Amniotic epithelial cell (primary cell): Measurements from ENCODE around the gene RPS6KA1.
"Not testable (repeated sequence)": the region's sequence is repeated elsewhere in the genome, so short reads cannot be mapped to it uniquely, and the experiment has no call there.

Experiments
- DNase-seq: peaks from one replicate; pipeline ENCODE4 v3.0.0-alpha.2; 2010; ENCODE audit warnings: low read depth

RPS6KA1 gene

GRCh38 chr1:26602378-26602959, 72.9 kb downstream of the RPS6KA1 start:
- DNase-seq: peak; percentile 56

- DNase-seq: no peak
These were observed 74.3 kb downstream of the RPS6KA1 start for GRCh38 chr1:26603856-26604255.

- peak; percentile 74 for DNase-seq
These were observed 77.6 kb downstream of the RPS6KA1 start for GRCh38 chr1:26607186-26607585.

- no peak for DNase-seq
These were observed 79.3 kb downstream of the RPS6KA1 start for GRCh38 chr1:26608895-26609294.

- no peak for DNase-seq
These were observed 81.2 kb downstream of the RPS6KA1 start for GRCh38 chr1:26610781-26611180.

- not testable (repeated sequence) for DNase-seq
These were observed 83.1 kb downstream of the RPS6KA1 start for GRCh38 chr1:26612627-26613026.

- no peak for DNase-seq
These were observed 85.3 kb downstream of the RPS6KA1 start for GRCh38 chr1:26614655-26615411.

- no peak for DNase-seq
These were observed 87.3 kb downstream of the RPS6KA1 start for GRCh38 chr1:26616881-26617280.

- no peak for DNase-seq
These were observed 89.0 kb downstream of the RPS6KA1 start for GRCh38 chr1:26618561-26618960.
